Myocyte (in vitro differentiated cells): ENCODE results near the gene RAB2B. TPM values are rescaled to one million over a fixed set of nuclear protein-coding genes. Genes with fewer than 3 reads are reported as not detected.
A peak's percentile ranks its signal among the peaks of the same experiment; 100 is the strongest.
"Not testable (repeated sequence)": the region's sequence is repeated elsewhere in the genome, so short reads cannot be mapped to it uniquely, and the experiment has no call there.

Source experiments
- DNase-seq: peaks from one replicate; pipeline ENCODE4 v3.0.0-alpha.2; 2012; ENCODE audit warnings: low read depth
- total RNA-seq: library from RNA; depleted of rRNA; stranded (reverse); fragments of >200 nt; gene quantifications from 2 replicates; pipeline ENCODE4 v1.2.3, GENCODE V29; 2014

RAB2B gene
- total RNA-seq, 1 donor from 2014 or later: 26.4 TPM

DNA sequence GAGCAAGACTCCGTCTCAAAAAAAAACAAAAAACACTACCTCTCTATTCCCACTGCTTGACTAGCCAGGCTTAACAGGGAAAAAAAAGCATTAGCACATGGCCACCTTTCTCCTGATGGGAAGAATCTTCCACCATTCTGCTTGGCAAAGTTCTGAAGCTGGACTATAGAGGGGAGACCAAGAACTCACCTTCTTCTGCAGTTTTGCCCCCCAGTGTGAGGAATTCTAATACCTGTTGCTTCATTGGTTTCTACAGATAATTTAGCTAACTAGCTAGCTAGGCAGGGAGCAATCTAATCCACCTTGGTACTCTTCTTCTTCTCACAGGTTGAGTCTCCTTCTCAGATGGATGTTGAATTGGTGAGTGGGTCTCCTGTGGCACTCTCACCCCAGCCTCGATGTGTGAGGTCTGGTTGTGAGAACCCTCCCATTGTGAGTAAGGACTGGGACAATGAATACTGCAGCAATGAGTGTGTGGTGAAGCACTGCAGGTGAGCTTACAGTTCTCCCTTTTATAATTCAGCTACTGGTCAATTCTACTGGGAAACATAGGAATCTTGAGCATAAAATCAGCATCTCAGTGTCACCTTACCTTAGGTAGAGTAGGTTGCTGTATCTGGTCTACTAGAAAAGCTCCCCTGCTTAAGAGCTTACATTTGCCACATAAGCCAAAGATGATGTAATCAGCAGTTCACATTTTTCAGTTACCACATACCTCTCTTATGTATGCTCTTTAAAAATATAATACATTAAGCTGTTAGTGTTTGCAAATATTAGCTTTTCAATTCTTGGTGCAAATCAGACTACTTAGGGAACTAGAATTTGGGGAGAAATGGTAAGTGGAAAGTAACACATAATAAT lies 18.4 kb upstream of the RAB2B start:
- no peak for DNase-seq

DNA sequence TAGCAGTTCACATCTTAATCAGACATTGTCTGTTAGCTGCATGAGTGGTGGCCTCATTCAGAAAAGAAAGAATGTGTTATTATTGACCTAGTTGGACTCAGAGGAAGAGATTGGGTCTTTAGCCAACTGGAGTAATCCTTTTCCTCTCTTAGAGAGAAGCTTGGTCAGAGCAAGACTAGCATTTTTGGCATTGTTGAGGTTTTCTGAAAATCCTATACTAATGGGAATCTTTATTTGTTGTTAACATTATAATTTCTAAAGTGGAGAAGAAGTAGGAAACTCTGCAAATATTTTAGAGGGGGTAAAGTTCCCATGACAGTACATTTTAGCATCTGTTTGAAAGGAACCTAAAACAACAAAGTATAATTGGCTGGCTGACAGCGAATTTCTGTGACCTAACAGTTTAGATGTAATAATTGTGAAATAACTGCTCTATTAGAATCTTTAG lies 9.9 kb upstream of the RAB2B start:
- DNase-seq: peak; percentile 64

DNA sequence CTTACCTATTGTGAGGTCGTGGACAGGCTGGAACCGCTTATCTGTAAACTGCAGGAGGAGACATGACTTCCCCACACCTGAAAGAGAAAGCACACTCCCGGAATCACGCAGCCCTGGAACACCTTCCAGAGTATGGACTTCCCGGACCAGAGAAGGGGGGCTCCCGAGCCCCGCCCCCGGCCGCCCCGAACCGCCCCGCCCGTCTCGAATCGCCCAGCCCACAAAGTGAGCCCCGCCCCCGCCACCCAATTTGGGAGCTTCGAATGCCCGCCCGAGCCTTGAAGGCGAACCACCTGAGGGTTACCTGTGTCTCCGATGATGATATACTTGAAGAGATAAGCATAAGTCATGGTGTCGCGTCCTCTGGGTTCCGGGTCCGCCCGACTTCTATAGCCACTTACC lies 235 bp downstream of the RAB2B start:
- no peak for DNase-seq

DNA sequence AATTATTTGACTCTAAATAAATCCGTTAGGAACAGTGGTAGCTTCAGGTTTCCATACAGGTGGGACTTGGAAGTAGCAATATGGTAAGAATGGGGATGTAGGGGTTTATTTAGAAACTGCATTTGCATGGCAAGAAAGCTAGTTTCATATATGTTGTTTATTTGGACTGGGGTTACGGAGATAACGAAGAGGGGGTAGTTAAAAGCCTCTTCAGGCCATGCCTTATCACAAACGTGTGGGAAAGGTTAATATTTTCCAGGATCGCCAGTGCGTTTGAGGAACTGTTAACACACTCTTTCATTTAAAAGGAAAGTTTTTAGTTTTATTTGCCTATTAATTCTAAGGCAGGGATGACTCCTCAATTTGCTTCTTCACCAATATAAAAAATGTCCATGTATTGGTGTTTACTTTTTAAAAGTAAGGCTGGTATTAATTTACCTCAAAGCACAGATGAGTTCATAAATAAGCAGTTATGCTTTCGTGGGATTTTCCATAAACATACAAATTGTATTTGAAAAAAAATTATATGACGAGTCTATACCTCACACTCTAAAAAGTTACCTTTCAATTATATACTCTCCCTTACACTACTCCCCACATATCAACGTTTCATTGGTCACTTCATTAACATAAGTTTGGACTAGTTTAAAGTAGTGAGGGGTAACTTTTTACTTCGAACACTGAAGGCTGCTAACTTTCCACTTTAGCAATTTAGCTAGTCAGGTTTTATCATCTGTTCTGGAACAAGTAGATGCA lies 814 bp downstream of the RAB2B start:
- DNase-seq: no peak

DNA sequence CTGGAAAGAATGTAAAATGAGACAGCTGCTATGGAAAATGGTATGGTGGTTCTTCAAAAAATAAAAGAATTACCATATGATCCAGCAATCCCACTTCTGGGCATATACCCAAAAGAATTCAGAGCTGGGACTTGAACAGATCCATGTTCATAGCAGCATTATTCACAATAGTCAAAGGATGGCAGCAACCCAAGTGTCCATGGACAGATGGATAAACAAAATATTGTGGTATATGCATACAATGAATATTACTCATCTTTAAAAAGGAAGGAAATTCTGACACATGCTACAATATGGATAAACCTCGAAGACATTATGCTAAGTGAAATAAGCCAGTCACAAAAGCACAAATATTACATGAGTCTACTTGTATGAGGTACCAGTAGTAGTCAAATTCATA lies 9.1 kb downstream of the RAB2B start:
- peak; percentile 11 for DNase-seq

DNA sequence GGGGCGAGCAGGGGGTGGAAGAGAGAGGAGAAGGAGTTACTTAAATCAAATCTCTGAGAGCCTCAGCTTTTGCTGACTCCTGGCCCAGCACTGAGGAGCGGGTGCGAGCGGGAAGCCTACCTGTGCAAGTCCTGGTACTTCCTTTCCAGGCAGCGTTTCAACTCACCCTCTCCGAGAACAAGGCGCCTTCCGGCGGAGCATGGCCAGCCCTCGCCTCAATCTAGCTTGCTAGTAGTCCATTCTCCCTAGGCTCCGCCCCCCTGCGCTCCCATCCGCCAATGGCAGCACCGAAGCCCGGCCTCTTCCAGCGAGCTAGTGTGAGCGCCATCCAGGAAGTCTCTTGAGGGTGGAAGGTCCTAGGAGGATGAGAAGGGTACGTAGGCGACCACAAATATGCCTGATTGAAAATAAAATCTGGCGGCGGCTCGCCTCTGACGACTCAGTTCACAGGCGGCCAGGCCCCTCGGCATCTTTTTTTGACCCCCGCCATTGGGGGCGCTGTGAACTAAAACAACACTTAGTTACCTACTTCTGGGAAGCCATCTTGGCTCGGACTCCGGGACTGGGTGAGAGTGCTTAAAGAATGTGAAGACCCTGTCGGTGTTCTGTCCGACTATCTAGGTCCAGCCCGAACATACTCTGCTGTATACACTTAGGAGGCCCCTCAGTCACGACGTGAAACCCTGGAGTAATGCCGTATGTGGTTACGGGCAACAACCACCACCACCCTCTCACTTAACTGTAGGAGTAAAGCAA lies 20.7 kb downstream of the RAB2B start, which contains the start of gene CHD8:
TSS of gene CHD8 (minus strand) at position 212 of the 756 bp plus-strand sequence. CDS start 24,480 bp downstream, outside the sequence.
- DNase-seq: peak; percentile 100

DNA sequence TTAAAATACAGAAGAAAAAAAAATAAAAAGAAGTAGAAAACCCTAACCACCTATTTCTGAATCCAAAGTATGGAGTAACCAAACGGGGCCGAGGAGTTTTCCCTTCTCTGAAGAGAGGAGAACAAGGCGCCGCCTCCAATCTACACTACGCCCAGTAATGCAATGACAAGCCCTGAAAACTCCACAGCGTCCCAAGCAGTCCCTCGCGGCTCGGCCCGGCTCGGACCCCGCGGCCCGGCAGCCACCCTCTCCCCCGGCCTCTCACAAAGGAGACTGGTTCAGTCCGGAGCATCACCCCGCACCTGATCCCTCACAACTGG lies 21.2 kb downstream of the RAB2B start:
- no peak for DNase-seq

DNA sequence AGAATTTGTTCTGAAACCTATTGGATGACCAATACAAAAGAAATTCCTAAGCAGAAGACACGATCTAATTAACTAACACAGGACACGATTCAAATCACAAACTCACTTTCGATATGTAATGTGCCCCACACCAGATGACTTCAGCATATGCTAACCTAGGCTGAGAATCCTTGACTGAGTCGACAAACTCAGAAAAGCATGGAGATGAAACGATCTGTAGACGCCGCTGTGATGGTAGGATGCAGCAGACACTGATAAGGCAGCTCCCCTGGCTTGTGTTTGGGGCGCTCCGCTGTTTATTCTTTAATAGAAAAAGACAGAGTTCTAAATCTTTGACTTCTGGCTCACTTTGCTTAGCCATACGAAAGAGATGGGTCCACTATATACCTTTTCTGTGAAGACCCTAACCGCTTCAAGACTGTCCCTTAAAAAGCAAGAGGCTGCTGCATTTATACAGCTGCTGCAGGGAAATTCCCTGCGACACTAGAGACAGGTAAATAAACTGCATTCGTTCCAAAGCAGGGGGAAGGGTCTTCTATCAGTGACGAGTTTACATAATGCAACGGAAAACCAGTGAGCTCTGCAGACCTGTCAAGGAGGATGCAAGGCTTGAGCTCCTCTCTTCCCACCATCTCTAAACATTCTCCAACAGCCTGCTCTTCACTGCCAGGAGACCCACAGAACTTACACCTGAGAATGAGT lies 21.8 kb downstream of the RAB2B start:
- DNase-seq: no peak

DNA sequence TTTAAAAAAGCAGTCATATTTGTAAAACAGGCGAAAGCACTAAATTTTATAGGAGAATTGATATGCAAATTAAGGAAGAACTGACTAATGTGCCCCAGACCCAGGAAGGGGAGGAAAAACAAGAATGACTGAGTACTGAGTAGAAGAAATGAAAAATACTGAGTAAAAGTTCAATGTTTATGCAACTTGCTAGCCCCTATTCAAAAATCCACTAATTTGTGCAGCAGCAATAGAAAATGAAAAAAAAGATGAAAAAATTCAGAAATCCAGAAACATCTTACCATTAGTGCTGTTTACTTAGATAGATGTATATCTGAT lies 26.9 kb downstream of the RAB2B start:
- DNase-seq: no peak

DNA sequence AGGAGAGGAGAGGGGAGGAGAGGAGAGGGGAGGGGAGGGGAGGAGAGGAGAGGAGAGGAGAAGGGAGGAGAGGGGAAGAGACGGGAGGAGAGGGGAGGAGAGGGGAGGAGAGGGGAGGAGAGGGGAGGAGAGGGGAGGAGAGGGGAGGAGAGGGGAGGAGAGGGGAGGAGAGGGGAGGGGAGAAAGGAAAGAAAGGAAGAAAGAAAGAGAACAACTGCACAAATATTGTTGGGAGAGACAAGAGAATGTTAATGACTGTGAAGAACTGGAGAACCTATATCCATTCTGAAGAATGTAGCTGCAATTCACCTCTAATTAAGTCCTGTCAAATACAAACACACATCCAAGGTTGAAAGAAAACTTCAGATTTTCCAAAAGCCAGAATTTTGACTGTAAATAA lies 34.1 kb downstream of the RAB2B start:
- DNase-seq: not testable (repeated sequence)

DNA sequence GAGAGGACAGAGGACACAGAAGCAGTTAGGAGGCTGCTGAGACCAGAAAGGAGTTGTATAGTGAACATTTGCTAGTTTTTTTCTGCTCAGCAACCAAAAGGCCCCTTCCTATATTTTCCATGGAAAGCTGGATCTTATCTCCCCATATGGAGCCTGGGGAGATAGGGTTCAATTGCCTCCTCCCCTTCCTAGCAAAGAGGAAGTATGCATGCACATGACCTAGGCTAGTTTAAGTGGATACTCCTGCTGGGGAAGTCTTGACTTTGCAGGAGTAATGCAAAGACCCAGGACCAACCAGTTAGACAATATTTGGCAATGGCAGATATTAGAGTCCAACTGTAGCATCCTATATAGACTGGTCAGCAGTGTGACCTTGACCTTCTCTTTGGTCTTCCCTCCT lies 35.9 kb downstream of the RAB2B start:
- DNase-seq: no peak

DNA sequence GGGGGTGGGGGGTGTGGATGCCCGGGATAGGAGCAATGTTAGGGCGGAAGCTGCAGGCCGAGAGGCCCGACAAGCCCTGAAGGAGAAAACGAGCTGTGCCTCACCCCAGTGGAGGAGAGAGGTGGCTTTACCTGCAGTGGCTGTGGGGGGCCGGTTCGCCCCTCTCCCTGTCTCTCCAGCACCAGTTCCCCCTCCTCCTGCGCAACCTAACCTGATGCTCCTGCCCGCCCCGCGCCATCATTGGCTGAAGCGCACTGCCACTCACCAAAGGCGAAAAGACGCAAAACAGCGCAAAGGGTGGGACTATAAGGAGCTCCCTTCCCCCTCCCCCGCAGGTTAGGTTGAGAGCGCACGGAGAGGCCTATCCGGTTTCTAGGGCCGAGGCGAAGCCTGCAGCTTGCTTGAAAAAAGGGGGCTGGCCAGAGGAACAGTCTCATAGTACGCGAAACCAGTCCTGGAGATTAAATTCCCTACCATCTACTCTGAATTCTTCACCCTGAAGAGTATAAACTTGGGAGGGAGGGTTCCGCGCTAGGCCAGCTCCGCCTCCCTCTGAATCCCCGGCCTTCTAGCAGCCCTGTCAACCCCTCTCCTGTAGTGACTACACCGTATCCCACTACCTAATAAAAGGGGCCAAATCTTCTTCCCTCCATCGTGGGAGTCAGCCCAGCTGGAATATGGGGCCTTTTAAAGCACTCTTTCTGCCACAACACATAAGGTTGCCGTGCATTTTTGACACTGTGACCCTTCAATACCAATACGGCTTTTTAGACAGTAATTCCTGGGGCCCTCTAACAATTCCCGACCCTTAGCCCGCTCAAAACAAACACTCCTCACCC lies 39.5 kb downstream of the RAB2B start:
- peak; percentile 100 for DNase-seq

DNA sequence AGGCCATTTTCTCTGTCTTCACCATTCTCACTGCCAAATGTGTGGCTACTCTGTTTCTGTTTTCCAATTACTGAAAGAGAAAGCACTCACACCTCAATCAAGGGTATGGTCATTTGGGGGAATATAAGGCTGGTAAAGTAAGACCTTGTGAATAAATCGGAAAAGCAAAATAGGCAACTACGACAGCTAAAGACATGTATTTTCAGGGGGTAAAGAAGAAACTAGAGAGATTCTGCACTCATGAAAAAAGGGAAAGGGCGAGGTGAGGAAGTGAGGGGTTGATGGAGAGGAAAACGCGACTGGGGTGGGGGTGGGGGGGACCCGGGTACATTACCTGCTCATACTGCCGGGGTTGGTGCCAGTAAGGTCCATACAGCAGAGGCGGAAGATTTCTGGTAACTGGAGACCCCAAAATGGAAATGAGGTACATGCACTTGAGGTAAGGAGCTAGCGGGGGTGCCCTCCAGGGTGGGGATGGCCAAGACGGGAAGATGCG lies 40.1 kb downstream of the RAB2B start:
- DNase-seq: peak; percentile 12

DNA sequence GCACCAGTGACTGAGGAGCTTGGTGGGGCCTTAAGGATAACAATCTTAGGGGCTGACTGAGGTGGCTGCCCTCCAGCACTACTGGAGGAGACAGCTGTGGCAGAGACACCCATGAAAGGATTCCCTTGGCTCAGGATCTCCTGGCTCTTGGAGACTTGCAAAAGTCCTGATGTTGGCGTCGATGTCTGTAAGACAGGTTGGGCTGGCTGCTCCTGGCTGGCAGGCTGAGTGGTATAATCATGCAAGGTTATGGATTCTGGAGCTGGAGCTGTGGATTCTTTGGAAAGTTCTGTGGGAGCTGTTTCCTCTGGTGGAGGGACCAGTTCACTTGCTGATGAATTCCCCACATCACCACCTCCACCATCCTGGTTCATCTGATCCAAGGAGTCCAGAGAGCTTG lies 45.6 kb downstream of the RAB2B start:
- DNase-seq: no peak

DNA sequence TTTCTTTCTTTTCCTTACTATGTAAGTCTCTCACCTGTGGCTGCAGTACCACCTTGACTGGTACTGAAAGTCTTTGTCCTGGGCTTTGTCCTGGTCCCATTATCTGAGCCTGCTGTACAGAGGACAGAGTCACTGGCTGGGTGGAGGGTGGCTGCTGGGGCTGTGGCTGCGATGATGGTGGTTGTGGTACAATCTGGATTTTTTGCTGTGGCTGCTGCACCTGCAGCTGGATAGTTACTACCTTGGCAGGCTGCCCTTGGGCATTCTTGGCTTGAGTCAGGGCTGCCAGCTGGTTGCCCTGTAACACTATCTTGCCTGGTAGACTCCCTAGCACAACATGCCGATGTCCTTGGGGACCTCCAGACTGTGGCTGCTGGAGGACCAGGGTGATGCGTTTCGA lies 47.8 kb downstream of the RAB2B start:
- peak; percentile 97 for DNase-seq

DNA sequence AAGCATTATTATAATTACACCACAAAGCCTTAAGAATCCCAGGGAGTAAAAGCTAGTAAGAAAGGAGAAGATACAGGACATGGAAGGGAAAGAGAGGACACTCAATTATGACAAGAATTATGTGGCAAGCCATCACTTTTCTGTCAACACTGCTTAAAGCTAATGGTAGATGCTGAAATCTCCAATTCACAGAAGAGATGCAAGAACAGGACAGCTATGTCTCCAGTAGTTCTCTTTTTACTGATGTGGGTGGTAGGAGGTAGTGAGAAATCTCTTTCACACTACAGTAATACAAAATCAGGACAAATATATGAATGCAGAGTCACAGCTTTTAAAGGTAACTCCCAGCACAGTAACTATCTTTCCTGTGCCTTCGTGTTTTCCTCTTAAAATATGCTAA lies 50.1 kb downstream of the RAB2B start:
- no peak for DNase-seq

DNA sequence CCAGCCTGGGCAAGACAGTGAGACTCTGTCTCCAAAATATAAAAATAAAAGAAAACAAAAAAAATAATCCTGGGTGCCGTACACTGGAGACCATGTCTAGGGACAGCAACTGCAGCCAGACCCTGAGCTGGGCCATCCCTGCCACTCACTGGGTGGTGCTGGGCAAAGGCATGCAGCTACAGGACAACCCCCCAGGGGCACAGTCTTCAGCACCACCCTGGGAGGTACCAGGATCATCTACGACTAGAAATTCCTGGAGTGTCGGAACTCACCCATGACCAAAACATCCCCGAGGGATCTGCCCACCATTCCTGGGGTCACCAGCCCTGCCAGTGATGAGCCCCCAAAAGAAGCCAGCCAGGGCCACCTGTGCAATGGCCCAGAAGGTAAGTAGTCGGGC lies 57.2 kb downstream of the RAB2B start:
- no peak for DNase-seq

DNA sequence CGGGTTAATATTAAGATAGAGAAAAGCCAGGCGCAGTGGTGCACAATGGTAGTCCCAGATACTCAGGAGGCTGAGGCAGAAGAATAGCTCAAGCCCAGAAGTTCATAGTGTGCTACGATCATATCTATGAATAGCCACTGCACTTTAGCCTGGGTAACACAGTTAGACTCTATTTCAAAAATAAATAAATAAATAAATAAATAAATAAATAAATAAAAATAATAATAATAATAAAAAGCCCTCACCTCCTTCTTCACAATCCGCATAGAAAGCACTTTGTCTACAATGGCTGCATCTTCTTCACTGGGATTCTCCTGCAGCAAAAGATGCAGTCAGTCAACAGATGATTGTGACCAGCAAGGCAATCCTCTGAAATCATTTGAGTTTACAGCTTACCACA lies 61.4 kb downstream of the RAB2B start:
- DNase-seq: no peak

DNA sequence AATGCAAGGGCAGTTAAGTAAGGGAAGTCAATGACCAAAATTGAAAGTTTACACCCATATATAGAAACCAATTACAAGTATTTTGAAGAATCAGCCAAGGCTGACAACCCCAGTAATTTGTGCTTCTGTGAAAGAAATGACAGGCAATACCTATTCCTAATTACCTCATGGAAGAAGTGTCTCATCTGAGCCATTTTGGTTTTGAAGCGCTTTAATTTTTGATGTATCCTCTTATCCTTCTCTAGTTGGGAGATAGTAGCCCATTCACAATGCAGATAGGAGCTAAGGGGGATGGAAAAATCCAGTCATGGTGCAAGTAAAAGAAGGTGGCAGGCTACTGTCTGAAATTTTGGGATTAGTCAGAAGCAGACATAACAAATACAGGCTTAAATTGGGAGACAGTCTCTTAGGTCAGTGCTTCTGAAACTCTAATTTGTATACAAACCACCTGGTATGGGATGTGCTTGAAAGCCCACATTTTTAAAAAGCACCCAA lies 62.6 kb downstream of the RAB2B start:
- DNase-seq: no peak
